ENCODE measurements around the gene TSSK2.

DNA sequence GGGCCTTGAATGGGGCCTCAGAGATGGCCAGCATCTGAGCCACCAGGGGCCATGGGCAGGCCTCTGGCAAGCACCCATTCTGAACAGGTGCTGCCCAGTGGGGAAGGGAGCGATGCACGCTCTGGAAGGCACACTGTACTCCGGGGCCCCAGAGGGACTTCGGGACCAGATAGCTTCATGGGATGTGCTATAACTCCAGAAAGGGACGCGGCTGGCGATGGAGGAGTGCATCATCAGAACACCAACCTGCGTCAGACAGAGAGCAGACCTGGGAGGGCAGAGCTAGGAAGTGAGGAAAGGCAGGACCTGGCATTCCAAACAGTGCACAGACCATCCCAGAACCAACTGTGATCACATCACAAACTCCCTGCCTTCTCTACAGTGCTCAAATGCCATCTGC, 25.7 kb upstream of the TSSK2 start:
- no peak for TF ChIP-seq POLR2AphosphoS5 (IDR thresholded peaks at IDR 0.05)
- TF ChIP-seq, protein P1, sequence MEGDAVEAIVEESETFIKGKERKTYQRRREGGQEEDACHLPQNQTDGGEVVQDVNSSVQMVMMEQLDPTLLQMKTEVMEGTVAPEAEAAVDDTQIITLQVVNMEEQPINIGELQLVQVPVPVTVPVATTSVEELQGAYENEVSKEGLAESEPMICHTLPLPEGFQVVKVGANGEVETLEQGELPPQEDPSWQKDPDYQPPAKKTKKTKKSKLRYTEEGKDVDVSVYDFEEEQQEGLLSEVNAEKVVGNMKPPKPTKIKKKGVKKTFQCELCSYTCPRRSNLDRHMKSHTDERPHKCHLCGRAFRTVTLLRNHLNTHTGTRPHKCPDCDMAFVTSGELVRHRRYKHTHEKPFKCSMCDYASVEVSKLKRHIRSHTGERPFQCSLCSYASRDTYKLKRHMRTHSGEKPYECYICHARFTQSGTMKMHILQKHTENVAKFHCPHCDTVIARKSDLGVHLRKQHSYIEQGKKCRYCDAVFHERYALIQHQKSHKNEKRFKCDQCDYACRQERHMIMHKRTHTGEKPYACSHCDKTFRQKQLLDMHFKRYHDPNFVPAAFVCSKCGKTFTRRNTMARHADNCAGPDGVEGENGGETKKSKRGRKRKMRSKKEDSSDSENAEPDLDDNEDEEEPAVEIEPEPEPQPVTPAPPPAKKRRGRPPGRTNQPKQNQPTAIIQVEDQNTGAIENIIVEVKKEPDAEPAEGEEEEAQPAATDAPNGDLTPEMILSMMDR (IDR thresholded peaks at IDR 0.05), result no peak
